HG02610 (cell line): ENCODE results near the gene SSR3.

Source experiments
- ATAC-seq: cut with Tn5 transposase; IDR thresholded peaks from one replicate; pipeline ENCODE4 v1.9.1; 2021; ENCODE audit warnings: mild to moderate bottlenecking, moderate library complexity; ENCODE audit not compliant: unreplicated experiment

Gene SSR3

DNA sequence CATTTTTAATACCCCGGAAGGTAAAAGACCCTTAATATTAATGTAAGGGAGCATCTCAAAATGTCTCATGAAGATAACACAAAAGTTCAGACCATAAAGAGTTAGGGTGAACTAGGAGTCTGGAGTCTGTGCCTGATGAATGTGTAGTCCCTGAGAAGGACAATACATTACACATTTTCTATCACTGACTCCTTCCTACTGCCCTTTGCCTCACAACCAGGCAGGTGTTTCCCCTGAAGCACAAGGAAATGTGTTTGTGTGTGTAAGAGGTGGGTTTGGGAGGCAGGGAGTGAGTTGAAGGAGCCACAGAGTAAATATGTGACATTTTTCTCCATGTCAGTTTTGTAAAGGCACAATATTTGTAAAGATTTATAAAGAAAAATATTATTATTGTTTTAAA lies 59.1 kb downstream of the SSR3 start:
- ATAC-seq, result no peak

DNA sequence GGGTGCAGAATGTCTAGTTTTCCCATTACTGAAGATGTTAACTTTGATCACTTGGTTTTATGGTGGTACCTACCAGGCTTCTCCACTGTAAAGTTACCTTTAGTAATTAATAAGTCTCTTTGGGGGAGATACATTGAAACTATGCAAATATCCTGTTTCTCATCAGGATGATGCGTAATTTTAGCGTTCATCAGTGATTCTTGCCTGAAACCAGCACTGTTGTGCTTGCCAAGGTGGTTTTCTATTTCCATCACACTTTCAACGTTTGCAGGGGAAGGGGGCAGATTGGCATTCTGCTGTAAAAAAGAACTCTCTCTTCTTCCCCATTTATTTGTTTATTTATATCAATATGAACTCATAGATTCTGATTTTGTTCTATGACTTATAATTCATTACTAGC lies 61.0 kb downstream of the SSR3 start:
- ATAC-seq, result no peak

DNA sequence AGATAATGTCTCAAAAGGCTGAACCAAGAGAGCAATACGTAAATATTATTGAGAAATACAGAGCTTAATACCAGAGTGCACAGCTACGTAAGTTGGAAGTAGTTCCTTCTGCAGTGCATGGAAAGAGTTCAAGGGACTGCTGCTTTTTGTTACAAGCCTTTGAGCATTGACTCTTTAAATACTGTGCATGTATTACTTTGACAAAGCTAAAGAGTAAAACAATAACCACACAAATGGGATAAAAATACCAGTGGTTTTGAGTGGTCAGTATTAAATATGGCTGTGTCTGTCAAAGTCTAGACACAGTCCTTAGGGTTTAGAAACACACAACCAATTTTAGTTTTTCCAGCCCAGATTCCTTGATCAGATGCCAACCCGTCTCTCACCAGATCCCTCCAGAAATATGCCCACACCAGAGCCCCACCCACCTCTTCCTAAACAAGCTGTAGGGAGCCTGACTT lies 62.1 kb downstream of the SSR3 start:
- ATAC-seq, result no peak

- no peak for ATAC-seq
These were observed 63.7 kb downstream of the SSR3 start for GRCh38 chr3:156491192-156491591.
